LoVo (cell line): Measurements from ENCODE around the gene CRKL.
"Not testable (repeated sequence)": the region's sequence is repeated elsewhere in the genome, so short reads cannot be mapped to it uniquely, and the experiment has no call there.

Experiments
- DNase-seq: peaks from one replicate; pipeline ENCODE4 v3.0.0-alpha.2; 2016; ENCODE audit warnings: low spot score

Gene CRKL

GRCh38 chr22:20935049-20935448 is 17.8 kb downstream of the CRKL start:
- not testable (repeated sequence) for DNase-seq

- not testable (repeated sequence) for DNase-seq
These were observed 18.8 kb downstream of the CRKL start for GRCh38 chr22:20935780-20936539.

DNA sequence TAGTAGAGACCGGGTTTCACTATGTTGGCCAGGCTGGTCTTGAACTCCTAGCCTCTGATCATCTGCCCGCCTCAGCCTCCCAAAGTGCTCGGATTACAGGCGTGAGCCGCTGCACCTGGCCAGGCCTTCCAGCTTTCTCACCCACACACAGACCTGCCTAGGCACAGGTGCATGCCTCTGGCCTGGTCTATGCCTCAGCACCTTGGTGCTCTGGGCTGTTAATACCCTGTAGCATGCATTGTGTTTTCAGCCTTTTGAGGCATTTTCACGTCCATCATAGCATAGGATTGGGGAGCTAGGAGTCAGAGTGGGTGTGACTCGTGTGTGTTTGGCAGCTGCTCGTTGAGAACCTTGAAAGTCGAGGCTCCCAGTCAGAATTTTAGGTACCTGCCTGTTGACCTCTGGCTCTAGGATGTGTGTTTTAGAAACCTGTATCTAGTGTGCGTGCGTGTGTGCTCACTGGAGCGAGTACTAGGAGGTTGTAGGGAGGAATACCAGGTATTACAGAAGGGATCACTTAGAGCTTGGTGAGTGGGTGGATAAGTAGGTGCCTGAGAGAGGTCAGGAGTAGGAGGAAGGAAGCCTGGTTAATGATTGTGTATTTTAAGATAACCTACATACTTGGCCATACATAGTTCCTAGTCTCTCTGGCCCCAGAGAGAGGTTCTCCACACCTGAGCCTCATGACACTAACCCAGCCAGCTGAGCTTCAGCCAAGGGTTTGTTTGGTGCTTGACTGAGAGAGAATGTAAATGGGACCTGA is 20.0 kb downstream of the CRKL start:
- DNase-seq = no peak

- no peak for DNase-seq
These were observed 20.8 kb downstream of the CRKL start for GRCh38 chr22:20937794-20938671.

DNA sequence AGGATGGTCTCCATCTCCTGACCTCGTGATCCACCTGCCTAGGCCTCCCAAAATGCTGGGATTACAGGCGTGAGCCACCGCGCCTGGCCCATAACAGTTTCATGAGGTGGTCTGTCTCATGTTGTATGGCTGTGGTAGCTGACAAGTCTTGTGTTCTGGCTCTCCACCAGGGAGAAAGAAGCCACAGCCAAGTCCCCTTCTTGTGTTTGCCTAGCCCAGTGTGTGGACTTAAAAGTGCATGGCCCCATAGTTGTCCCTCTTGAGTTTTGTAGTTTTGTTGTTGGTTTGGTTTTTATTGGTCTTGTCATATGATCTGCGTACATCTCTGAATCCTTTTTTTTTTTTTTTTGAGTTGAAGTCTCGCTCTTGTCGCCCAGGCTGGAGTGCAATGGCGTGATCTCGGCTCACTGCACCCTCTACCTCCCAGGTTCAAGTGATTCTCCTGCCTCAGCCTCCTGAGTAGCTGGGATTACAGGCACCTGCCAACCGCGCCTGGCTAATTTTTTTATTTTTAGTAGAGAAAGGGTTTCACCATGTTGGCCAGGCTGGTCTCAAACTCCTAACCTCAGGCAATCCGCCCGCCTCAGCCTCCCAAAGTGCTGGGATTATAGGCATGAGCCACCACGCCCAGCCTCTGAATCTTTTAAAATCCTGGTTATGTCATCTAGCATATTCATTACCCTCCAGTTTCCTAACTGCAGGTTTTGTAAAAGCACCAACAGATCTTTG is 22.4 kb downstream of the CRKL start:
- not testable (repeated sequence) for DNase-seq

- DNase-seq = no peak
These were observed 23.0 kb downstream of the CRKL start for GRCh38 chr22:20940186-20940651.

DNA sequence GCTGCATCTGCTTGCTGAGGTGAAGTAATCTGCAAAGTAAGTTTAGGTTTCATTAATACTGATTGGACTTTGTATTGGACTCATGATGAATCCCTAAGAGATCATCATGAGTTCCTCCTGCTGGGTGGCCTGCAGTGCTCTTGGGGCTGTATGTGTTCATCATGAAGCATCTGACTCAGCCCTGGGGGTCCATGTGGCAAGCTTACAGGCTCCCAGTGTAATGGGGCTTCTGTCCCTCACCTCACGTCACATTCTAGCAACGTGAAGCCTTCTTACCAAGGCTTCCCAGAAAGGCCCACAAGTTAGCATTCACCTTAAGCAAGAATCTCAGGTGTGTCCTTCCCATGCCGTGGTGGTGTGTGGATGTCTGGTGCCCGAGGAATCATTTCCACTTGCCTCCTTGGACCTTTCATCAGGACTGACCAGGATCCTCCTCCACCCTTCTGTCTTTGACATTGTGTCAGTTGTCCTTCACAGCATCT is 23.7 kb downstream of the CRKL start:
- no peak for DNase-seq

DNA sequence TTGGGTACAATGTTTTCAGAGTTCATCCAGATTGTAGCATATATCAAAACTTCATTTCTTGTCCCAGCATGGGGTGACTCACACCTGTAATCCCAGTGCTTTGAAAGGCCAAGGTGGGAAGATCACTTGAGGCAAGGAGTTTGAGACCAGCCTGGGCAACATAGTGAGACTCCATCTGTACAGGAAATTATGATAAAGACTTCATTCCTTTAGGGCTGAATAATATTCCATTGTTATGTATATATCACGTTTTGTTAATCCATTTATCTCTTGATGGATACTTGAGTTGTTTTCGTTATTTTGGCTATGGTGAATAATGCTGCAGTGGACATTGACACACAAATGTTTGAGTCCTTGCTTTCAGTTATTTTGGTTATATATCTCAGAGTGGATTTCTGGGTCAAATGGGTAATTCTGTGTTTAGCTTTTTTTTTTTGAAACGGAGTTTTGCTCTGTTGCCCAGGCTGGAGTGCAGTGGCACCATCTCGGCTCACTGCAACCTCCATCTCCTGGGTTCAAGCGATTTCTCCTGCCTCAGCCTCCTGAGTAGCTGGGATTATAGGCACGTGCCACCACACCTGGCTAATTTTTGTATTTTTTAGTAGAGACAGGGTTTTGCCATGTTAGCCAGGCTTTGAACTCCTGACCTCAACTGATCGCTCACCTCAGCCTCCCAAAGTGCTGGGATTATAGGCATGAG is 25.1 kb downstream of the CRKL start:
- not testable (repeated sequence) for DNase-seq

DNA sequence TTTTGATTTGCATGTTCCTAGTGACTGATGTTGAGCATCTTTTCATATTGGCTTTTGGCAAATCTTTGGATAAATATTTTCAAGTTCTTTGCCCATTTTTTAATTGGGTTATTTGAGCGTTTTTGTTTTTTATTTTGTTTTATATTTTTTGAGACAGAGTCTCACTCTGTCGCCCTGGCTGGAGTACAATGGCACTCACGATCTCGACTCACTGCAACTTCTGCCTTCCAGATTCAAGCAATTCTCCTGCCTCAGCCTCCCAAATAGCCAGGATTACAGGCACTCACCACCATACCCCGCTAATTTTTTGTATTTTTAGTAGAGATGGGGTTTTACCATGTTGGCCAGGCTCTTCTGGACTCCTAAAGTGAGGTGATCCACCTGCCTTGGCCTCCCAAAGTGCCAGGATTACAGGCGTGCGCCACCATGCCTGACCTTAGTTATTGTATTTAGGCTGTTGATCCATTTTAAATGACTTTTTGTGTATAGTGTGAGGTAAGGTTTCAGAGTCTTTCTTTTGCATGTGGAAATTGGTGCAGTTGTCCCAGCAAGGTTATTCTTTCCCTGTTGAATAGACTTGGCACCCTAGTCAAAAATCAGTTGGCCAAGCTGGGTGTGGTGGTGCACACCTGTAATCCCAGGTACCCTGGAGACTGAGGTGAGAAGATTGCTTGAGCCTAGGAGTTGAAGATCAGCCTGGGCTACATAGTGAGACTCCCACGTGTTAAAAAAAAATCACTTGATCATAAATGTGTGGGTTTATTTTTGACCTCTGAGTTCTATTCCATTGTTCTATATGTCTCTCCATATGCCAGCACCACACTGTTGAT is 26.1 kb downstream of the CRKL start:
- no peak for DNase-seq

GRCh38 chr22:20944042-20944441 is 26.8 kb downstream of the CRKL start:
- no peak for DNase-seq

- no peak for DNase-seq
These were observed 28.3 kb downstream of the CRKL start for GRCh38 chr22:20945578-20945934.

- no peak for DNase-seq
These were observed 29.1 kb downstream of the CRKL start for GRCh38 chr22:20946080-20946986.

- DNase-seq = no peak
These were observed 29.8 kb downstream of the CRKL start for GRCh38 chr22:20946991-20947390.

DNA sequence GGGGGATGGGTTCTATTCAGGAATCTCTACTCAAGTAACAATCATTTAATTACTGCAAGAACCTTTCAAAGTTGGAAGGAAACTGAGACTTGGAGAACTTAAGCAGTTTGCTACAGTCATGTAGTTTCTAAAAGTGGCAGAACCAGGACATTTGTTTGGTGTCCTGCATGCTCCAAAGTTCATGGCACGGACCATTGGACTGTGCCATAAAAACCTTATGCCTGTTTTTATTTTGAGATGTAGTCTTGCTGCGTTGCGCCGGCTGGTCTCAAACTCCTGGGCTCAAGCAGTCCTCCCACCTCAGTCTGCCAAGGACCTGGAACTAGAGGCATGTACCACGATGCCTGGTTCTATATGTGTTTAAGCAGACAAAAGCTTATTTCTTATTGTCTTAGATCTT is 31.2 kb downstream of the CRKL start:
- no peak for DNase-seq

DNA sequence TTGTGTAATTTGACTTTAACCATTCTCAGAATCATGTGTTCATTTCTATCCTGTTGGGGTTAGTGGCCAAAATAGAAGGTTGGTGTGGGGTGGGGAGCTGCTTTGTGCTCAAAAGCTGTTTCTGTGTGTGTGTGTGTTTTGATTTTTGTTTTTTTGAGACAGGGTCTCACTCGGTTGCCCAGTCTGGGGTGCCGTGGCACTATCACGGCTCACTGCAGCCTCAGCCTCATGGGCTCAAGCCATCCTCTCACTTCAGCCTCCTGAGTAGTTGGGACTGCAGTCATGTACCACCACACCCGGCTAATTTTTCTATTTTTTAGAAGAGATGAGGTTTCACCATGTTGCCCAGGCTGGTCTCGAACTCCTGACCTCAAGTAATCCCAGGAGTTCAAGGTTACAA is 31.8 kb downstream of the CRKL start:
- no peak for DNase-seq

- no peak for DNase-seq
These were observed 32.5 kb downstream of the CRKL start for GRCh38 chr22:20949698-20950183.

DNA sequence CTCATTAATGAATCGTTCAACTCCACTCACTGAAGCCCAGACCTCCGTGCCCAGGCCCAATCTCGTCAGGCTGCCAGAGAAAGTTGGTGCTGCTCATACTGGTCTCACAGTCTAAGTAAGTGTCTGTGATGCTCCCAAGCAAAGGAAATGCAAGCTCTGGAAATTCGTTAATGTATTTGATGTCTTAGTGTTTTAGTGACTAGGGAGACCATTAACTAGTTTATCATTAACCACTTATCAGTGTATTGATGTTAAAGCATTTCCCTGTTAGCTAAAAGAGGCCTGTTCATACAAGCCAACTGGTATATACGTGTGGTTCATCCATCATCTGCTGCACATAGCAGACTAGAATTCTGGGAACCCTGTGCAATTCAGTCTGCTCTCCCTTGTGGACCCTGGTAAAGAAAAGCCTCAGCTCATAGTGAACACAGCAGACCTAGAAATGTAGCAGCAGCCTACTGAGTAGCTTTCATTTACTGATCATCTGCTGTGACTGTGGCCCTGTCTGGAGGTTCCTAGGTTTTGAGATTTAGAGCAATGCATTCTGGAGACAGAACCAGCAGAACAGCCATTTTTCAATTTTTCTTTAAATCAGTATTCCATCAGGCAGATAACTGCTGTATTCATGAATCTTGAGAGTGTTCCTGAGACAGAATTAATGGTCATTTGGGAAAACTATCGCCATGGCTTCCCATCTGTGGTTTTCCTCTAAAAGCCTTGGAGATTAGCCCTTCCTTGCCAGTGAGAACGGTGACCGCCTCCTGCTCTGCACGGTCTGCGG is 34.1 kb downstream of the CRKL start:
- DNase-seq = no peak

DNA sequence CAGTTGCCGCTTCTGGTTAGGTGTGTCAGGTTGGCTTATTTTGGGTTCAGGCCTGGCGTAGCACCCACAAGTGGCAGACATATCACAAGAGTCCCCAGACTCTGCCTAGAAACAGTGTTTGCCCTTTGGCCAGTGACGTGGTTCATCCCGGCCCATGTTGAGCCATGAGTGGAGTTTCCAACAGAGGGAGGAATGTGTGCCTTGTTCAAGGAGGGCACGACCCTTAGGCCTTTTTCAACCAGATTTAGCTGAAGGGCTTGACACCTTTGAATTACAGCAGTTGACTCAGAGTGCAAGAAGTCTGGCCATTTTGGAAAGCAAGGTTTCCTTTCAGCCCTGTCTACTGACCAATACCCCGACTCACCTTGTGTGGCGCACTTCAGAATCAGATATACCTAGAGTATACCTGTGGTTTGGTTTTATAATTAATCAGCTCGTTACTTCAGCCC is 34.7 kb downstream of the CRKL start:
- DNase-seq = no peak
